Lung (tissue), 12 donors: Measurements from ENCODE around the gene COLEC12. TPM values are rescaled to one million over a fixed set of nuclear protein-coding genes. Genes with fewer than 3 reads are reported as not detected.
A peak's percentile ranks its signal among the peaks of the same experiment; 100 is the strongest.

Source experiments
- ATAC-seq: fragments of 200-7000 bp; cut with Tn5 transposase; one replicate; pipeline ENCODE4 v1.9.1; 2020; ENCODE audit warnings: moderate number of reproducible peaks; ENCODE audit not compliant: insufficient read depth, low FRiP score
- DNase-seq, 3 donors: peaks; one replicate each; pipeline ENCODE4 v3.0.0-alpha.2; 2013 to 2017
- H3K27ac ChIP-seq, 2 donors: one replicate each; pipeline ENCODE4 v1.5.1; 2013; ENCODE audit warnings: mild to moderate bottlenecking in 2 of 2, moderate library complexity in 2 of 2, control low read depth in 1 of 2, inconsistent platforms in 1 of 2, low read depth in 1 of 2, low read length in 1 of 2
- H3K27me3 ChIP-seq, 3 donors: one replicate each; pipeline ENCODE4 v1.5.1; 2013; ENCODE audit warnings: low read length in 2 of 3; ENCODE audit not compliant: control insufficient read depth in 3 of 3, insufficient read depth in 3 of 3
- H3K36me3 ChIP-seq, 4 donors: one replicate each; pipeline ENCODE4 v1.5.1; 2013; ENCODE audit warnings: low read length in 4 of 4, mild to moderate bottlenecking in 1 of 4, moderate library complexity in 1 of 4; ENCODE audit not compliant: control insufficient read depth in 4 of 4, insufficient read depth in 4 of 4
- H3K4me1 ChIP-seq, 5 donors: one replicate each; pipeline ENCODE4 v1.5.1; 2013; ENCODE audit warnings: low read length in 5 of 5, mild to moderate bottlenecking in 2 of 5, moderate library complexity in 1 of 5; ENCODE audit not compliant: control insufficient read depth in 5 of 5, insufficient read depth in 5 of 5
- H3K4me3 ChIP-seq: one replicate; pipeline ENCODE4 v1.5.1; 2013; ENCODE audit warnings: mild to moderate bottlenecking, control low read depth, moderate library complexity
- H3K9ac ChIP-seq, 2 donors: one replicate each; pipeline ENCODE4 v1.5.1; 2013; ENCODE audit warnings: low read length in 2 of 2, control low read depth in 1 of 2; ENCODE audit not compliant: insufficient read depth in 1 of 2
- H3K9me3 ChIP-seq, 4 donors: one replicate each; pipeline ENCODE4 v1.5.1; 2013; ENCODE audit warnings: low read length in 3 of 4, mild to moderate bottlenecking in 1 of 4, moderate library complexity in 1 of 4; ENCODE audit not compliant: control insufficient read depth in 4 of 4, insufficient read depth in 3 of 4
- WGBS, 2 donors: extraction: QIAGEN DNeasy Blood & Tissue Kit; methylation state at CpG; one replicate each; pipeline ENCODE4 v1.1.7; 2013; 5-methylcytosine and 5-hydroxymethylcytosine counted together
- polyA plus RNA-seq, 2 donors: library from polyadenylated mRNA; stranded (reverse); fragments of 200-250 nt; gene quantifications; one replicate each; pipeline ENCODE4 v1.2.1, GENCODE V29; 2013
- total RNA-seq, 2 donors: library from RNA; depleted of rRNA in 1 of 2; stranded (reverse); fragments of >200 nt in 1 of 2; gene quantifications; one replicate each; pipeline ENCODE4 v1.2.1, GENCODE V29; 2014 to 2021
- TF ChIP-seq, protein P1 (sequence below): IDR thresholded peaks from 2 replicates; pipeline ENCODE4 v1.5.1; 2012; ENCODE audit warnings: mild to moderate bottlenecking; ENCODE audit errors: control extremely low read depth, extremely low read depth
- donor health status: control.
- donor health status: control.
- donor health status: Bipolar disorder and iron deficiency.
- donor health status: healthy.
- donor health status: DM: yes; HTN: yes; CAD: no.

Gene COLEC12
- total and polyA plus RNA-seq, 4 donors: 10.3 to 108 (median 28.1) TPM

GRCh38 chr18:526681-527080 lies 26.2 kb upstream of the COLEC12 start:
- no peak overlapping the region for H3K9ac ChIP-seq
- ATAC-seq: no peak
- H3K36me3 ChIP-seq: no peaks in the 10 kb centered on the region
- no peak overlapping the region for H3K4me3 ChIP-seq
- H3K27ac ChIP-seq: peak overlapping the region in 1 of 2 donors; percentile 24
- no peaks in the 10 kb centered on the region for H3K27me3 ChIP-seq
- H3K4me1 ChIP-seq: peaks cover 0 to 23% (median 11%) of the 10 kb centered on the region in 5 donors
- TF ChIP-seq, protein P1, sequence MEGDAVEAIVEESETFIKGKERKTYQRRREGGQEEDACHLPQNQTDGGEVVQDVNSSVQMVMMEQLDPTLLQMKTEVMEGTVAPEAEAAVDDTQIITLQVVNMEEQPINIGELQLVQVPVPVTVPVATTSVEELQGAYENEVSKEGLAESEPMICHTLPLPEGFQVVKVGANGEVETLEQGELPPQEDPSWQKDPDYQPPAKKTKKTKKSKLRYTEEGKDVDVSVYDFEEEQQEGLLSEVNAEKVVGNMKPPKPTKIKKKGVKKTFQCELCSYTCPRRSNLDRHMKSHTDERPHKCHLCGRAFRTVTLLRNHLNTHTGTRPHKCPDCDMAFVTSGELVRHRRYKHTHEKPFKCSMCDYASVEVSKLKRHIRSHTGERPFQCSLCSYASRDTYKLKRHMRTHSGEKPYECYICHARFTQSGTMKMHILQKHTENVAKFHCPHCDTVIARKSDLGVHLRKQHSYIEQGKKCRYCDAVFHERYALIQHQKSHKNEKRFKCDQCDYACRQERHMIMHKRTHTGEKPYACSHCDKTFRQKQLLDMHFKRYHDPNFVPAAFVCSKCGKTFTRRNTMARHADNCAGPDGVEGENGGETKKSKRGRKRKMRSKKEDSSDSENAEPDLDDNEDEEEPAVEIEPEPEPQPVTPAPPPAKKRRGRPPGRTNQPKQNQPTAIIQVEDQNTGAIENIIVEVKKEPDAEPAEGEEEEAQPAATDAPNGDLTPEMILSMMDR: no peak
- DNase-seq: no peak
- no peaks in the 10 kb centered on the region for H3K9me3 ChIP-seq
- WGBS, 2 donors: 71 to 80% methylated on average over 2 of the region's 2 CpGs

DNA sequence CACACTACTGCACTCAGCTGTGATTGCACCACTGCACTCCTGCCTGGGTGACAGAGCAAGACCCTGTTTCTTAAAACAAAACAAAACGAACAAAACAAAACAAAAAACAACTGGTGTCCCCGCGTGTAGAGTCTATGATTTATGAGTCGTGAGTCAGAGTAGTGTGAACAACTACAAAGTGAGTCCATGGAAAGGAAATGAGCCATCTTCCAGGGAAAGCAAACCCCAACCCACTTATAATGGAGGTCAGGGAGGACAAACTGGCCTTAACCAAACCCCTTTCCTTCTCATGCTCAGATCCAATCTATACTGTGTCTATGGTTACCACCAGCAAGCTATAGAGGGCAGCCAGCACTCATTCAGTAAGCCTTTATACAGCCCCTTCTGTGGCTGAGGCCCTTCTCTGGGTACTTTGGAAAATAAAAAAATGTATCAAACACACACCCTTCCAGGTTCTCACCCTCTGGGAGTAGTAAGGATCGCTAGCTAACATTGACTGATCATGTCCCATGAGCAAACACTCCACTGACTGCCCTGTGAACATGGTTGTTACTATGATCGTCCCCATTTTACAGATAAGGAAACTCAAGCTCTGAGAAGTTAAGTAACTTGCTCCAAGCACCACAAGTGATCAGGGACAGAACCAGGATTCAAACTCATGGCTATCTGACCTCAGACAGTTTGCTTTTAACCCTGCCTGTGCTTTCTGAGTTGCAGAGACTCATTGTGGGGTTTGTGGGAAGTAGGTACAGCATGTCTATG lies 24.7 kb upstream of the COLEC12 start:
- 70 to 75% methylated on average over 6 of the region's 6 CpGs for WGBS, 2 donors
- Histone ChIP-seq H3K9me3 (no peaks in the 10 kb centered on the region), H3K27ac (no peak overlapping the region), H3K4me3 (no peak overlapping the region), H3K4me1 (peaks cover 0 to 23% (median 11%) of the 10 kb centered on the region in 5 donors), H3K9ac (no peak overlapping the region), H3K36me3 (no peaks in the 10 kb centered on the region), H3K27me3 (no peaks in the 10 kb centered on the region)
- no peak for ATAC-seq
- peak in 2 of 3 donors; percentile 49 for DNase-seq
- TF ChIP-seq, protein P1: no peak

- Histone ChIP-seq H3K4me1 (peaks cover 0 to 23% (median 11%) of the 10 kb centered on the region in 5 donors), H3K27me3 (no peaks in the 10 kb centered on the region), H3K9me3 (no peaks in the 10 kb centered on the region), H3K9ac (no peak overlapping the region), H3K27ac (no peak overlapping the region), H3K4me3 (no peak overlapping the region), H3K36me3 (no peaks in the 10 kb centered on the region)
- TF ChIP-seq, protein P1: no peak
- ATAC-seq: peak; percentile 22
- peak in 2 of 3 donors; percentile 39 to 72 for DNase-seq
These were observed 24.0 kb upstream of the COLEC12 start for GRCh38 chr18:524466-524865.
